GM21515 (cell line): ENCODE measurements around the gene CACNA1H.

Experiments
- ATAC-seq: cut with Tn5 transposase; IDR thresholded peaks from one replicate; pipeline ENCODE4 v1.9.1; 2021; ENCODE audit not compliant: unreplicated experiment

CACNA1H gene

GRCh38 chr16:1206326-1206725, 53.4 kb downstream of the CACNA1H start:
- no peak for ATAC-seq

GRCh38 chr16:1206786-1207185, 53.9 kb downstream of the CACNA1H start:
- no peak for ATAC-seq

- ATAC-seq: no peak
These were observed 55.4 kb downstream of the CACNA1H start for GRCh38 chr16:1208239-1208830.

GRCh38 chr16:1209081-1209480, 56.2 kb downstream of the CACNA1H start:
- no peak for ATAC-seq

- ATAC-seq: no peak
These were observed 57.6 kb downstream of the CACNA1H start for GRCh38 chr16:1210461-1210860.

- no peak for ATAC-seq
These were observed 58.8 kb downstream of the CACNA1H start for GRCh38 chr16:1211451-1212268.

GRCh38 chr16:1212616-1213194, 59.8 kb downstream of the CACNA1H start:
- ATAC-seq: no peak

- no peak for ATAC-seq
These were observed 60.3 kb downstream of the CACNA1H start for GRCh38 chr16:1213231-1213630.

- ATAC-seq: no peak
These were observed 61.0 kb downstream of the CACNA1H start for GRCh38 chr16:1213796-1214372.

- ATAC-seq: no peak
These were observed 61.8 kb downstream of the CACNA1H start for GRCh38 chr16:1214719-1215118.

GRCh38 chr16:1215574-1216295, 62.8 kb downstream of the CACNA1H start:
- no peak for ATAC-seq

- no peak for ATAC-seq
These were observed 63.4 kb downstream of the CACNA1H start for GRCh38 chr16:1216296-1216619.

GRCh38 chr16:1216681-1217400, 63.9 kb downstream of the CACNA1H start:
- no peak for ATAC-seq

- no peak for ATAC-seq
These were observed 64.6 kb downstream of the CACNA1H start for GRCh38 chr16:1217526-1217925.

- no peak for ATAC-seq
These were observed 65.4 kb downstream of the CACNA1H start for GRCh38 chr16:1218061-1218929.

GRCh38 chr16:1218930-1219611, 66.2 kb downstream of the CACNA1H start:
- no peak for ATAC-seq

GRCh38 chr16:1220098-1220728, 67.3 kb downstream of the CACNA1H start:
- no peak for ATAC-seq

- no peak for ATAC-seq
These were observed 68.1 kb downstream of the CACNA1H start for GRCh38 chr16:1220841-1221627.
